Prostate gland (tissue), 2 donors: ENCODE results near the gene MAPKAPK3. TPM values are rescaled to one million over a fixed set of nuclear protein-coding genes. Genes with fewer than 3 reads are reported as not detected.

Experiments
- DNase-seq: peaks from one replicate; pipeline ENCODE4 v3.0.0-alpha.2; 2019; ENCODE audit warnings: low spot score
- H3K27ac ChIP-seq, 2 donors: fragments of 200-600 bp; sonication (generic); 2 replicates each; pipeline ENCODE4 v1.5.1; 2017 to 2019
- H3K27me3 ChIP-seq: fragments of 200-600 bp; sonication (generic); replicated peaks from 2 replicates; pipeline ENCODE4 v1.5.1; 2019; ENCODE audit not compliant: insufficient read depth
- H3K36me3 ChIP-seq, 2 donors: fragments of 200-600 bp; sonication (generic); 1 replicate in 1 of 2; 2 replicates in 1 of 2; pipeline versions ENCODE4 v1.5.1 to v1.8.1; 2017 to 2019
- H3K4me1 ChIP-seq: fragments of 200-600 bp; sonication (generic); replicated peaks from 2 replicates; pipeline ENCODE4 v1.5.1; 2019
- H3K4me3 ChIP-seq, 2 donors: fragments of 200-600 bp; sonication (generic); 2 replicates each; pipeline ENCODE4 v1.5.1; 2017 to 2019
- H3K9me3 ChIP-seq: fragments of 200-600 bp; sonication (generic); 2 replicates; pipeline ENCODE4 v1.5.1; 2017
- CTCF ChIP-seq, 4 experiments: fragments of 200-600 bp in 2 of 4; fragments of 450-650 bp in 2 of 4; sonication (generic) in 2 of 4; IDR thresholded peaks; 1 replicate in 3 of 4; 2 replicates in 1 of 4; pipeline ENCODE4 v1.5.1; 2016 to 2019; ENCODE audit warnings: antibody characterized with exemption in 4 of 4, mild to moderate bottlenecking in 2 of 4, moderate library complexity in 2 of 4
- POLR2A ChIP-seq: fragments of 450-650 bp; IDR thresholded peaks from one replicate; pipeline ENCODE4 v1.6.1; 2016; ENCODE audit warnings: antibody characterized with exemption, mild to moderate bottlenecking
- POLR2AphosphoS5 ChIP-seq: sonication (generic); formaldehyde crosslinking; IDR thresholded peaks from one replicate; pipeline ENCODE4 v1.6.1; 2017; ENCODE audit warnings: antibody characterized with exemption
- WGBS: methylation state at CpG from one replicate; pipeline ENCODE4 v1.1.5; 2018; 5-methylcytosine and 5-hydroxymethylcytosine counted together
- intact Hi-C: fragments of 100-400 bp; cut with DNase I; formaldehyde crosslinking; loops from one replicate; pipeline ENCODE4 v1.14.2; 2022
- total RNA-seq, 2 donors: library from RNA; depleted of rRNA; stranded (reverse); fragments of >200 nt; gene quantifications; one replicate each; pipeline ENCODE4 v1.1.0, GENCODE V29; 2016

Gene MAPKAPK3
- total RNA-seq, 2 donors from 2014 or later, result 33.2 to 52.3 TPM

- TF ChIP-seq CTCF (IDR thresholded peaks at IDR 0.05) (no peak), POLR2AphosphoS5 (no peak), POLR2A (no peak)
- no peak for DNase-seq
- intact Hi-C loops, result no loop called here
- Histone ChIP-seq H3K4me3 (no peak overlapping the region), H3K36me3 (no peaks in the 10 kb centered on the region), H3K9me3 (no peaks in the 10 kb centered on the region), H3K4me1 (no peaks in the 10 kb centered on the region), H3K27me3 (no peaks in the 10 kb centered on the region), H3K27ac (no peak overlapping the region)
- 77% methylated on average over 9 of the region's 9 CpGs for WGBS
Measured at GRCh38 chr3:50582083-50582482, 34.9 kb upstream of the MAPKAPK3 start.

- Histone ChIP-seq H3K4me3 (no peak overlapping the region), H3K27me3 (no peaks in the 10 kb centered on the region), H3K36me3 (no peaks in the 10 kb centered on the region), H3K4me1 (no peaks in the 10 kb centered on the region), H3K27ac (peak overlapping the region; percentile 28 to 56), H3K9me3 (no peaks in the 10 kb centered on the region)
- TF ChIP-seq POLR2AphosphoS5 (peak; percentile 71), CTCF (IDR thresholded peaks at IDR 0.05) (no peak)
- intact Hi-C loops, result no loop called here
- WGBS, result 65% methylated on average over 6 of the region's 6 CpGs
- no peak for DNase-seq
Measured at GRCh38 chr3:50583897-50584296, 33.1 kb upstream of the MAPKAPK3 start.

GRCh38 chr3:50584391-50584790 is 32.6 kb upstream of the MAPKAPK3 start:
- TF ChIP-seq POLR2AphosphoS5 (no peak), POLR2A (no peak), CTCF (IDR thresholded peaks at IDR 0.05) (no peak)
- 73% methylated on average over 2 of the region's 2 CpGs for WGBS
- no peaks in the 10 kb centered on the region for H3K36me3 ChIP-seq

GRCh38 chr3:50585919-50586762 is 30.8 kb upstream of the MAPKAPK3 start:
- TF ChIP-seq CTCF (IDR thresholded peaks at IDR 0.05) (no peak), POLR2AphosphoS5 (no peak), POLR2A (no peak)
- Histone ChIP-seq H3K4me1 (no peaks in the 10 kb centered on the region), H3K27ac (no peak overlapping the region), H3K9me3 (no peaks in the 10 kb centered on the region), H3K36me3 (no peaks in the 10 kb centered on the region), H3K4me3 (no peak overlapping the region), H3K27me3 (no peaks in the 10 kb centered on the region)
- no peak for DNase-seq
- WGBS, result 96% methylated on average over 5 of the region's 6 CpGs
- intact Hi-C loops, result no loop called here

More at GRCh38 chr3:50584391-50584790, 32.6 kb upstream of the MAPKAPK3 start:
- Histone ChIP-seq H3K4me1 (no peaks in the 10 kb centered on the region), H3K9me3 (no peaks in the 10 kb centered on the region), H3K27ac (peak overlapping the region; percentile 19 to 28), H3K27me3 (no peaks in the 10 kb centered on the region), H3K4me3 (no peak overlapping the region)
- intact Hi-C loops, result no loop called here
- DNase-seq, result no peak

- intact Hi-C loops, result no loop called here
- no peak overlapping the region for H3K4me3 ChIP-seq
- H3K9me3 ChIP-seq, result no peaks in the 10 kb centered on the region
- H3K36me3 ChIP-seq, result no peaks in the 10 kb centered on the region
- no peak overlapping the region for H3K27ac ChIP-seq
- no peak for DNase-seq
- 82% methylated on average over 3 of the region's 3 CpGs for WGBS
- H3K4me1 ChIP-seq, result no peaks in the 10 kb centered on the region
- no peak for TF ChIP-seq CTCF (IDR thresholded peaks at IDR 0.05)
- no peak for TF ChIP-seq POLR2A
- TF ChIP-seq POLR2AphosphoS5, result no peak
- H3K27me3 ChIP-seq, result no peaks in the 10 kb centered on the region
Measured at GRCh38 chr3:50586763-50587070, 30.2 kb upstream of the MAPKAPK3 start.
